GM18907 (cell line): Measurements from ENCODE around the gene ST6GALNAC4.

Experiments used
- ATAC-seq: cut with Tn5 transposase; IDR thresholded peaks from one replicate; pipeline ENCODE4 v1.9.1; 2021; ENCODE audit warnings: mild to moderate bottlenecking, moderate library complexity; ENCODE audit not compliant: unreplicated experiment

Gene ST6GALNAC4

DNA sequence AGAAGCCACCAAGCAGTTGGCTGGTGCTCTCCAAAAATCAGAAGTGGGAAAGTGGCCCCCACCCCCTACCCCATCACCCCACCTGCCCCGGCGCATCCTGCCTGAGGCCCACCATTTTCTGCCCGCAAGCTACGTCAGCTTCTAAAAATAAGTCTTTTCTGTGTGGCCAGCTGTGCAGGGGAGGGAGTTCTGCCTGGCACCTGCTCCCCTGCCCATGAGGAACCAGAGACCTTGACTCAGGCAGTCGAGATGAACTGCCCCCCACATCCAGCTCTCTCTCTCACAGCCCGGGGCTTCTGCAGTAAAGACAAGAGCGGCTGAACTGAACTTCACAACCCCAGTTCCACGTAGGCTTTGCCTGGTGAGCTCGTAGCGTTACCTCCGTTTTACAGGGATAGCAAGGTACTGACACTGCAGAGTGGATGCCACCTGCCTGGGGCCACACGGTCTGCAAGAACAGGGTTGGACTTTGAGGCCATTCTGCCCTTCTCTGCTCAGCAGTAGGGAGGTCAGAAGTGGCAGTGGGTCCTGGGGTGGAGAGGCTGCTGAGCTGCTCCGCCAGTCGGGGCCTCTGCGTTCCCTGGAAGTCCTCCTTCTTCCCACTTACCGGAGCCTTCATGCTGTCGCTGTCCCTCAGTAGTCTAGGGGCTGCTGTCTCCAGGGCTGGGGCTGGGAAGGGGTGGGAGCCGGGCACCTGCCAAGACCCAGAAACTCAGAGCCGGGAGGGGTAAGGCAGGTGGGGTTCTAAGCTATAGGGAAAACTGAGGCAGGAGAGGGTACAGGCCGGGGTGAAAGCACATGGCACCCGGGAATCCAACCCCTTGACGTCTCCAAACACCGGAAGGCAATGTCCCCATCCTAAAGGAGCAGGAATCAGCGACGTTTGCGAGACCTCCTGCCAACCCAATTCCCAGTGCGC, 781 bp downstream of the ST6GALNAC4 start:
- ATAC-seq: peak; percentile 28

DNA sequence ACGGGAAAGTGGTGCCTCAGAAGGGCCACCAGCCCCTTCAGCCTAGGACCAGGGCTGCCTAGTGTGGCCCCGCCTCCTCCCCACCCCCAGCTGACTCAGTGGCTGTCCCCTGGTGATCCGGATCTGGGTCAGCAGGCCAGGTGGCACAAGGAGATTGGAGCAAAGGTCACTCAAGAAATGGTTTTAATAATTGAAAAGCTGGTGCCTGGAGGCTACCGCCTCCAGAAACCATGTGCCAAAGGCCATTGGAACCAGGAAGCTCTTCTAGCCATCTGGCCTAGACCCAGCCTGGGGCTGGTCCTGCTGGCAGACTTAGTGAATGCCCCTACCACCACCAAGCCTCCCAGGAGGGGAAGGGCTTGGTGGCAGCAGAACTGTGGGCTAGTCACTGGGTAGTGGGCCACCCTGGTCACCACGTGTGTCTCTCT, 1.5 kb downstream of the ST6GALNAC4 start:
- peak; percentile 7 for ATAC-seq

DNA sequence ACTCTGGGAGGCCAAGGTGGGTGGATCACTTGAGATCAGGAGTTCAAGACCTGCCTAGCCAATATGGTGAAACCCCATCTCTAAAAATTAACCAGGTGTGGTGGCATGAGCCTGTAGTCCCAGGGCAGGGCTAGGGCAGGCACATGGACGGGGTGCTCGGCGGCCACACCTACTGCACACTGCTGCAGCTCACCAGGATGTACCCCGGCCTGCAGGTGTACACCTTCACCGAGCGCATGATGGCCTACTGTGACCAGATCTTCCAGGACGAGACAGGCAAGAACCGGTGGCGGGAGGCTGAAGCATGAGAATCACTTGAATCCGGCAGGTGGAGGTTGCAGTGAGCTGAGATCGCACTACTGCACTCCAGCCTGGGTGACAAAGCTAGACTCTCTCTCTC, 3.2 kb downstream of the ST6GALNAC4 start:
- ATAC-seq: no peak

- ATAC-seq: no peak
Observed at GRCh38 chr9:127912882-127913281, 4.0 kb downstream of the ST6GALNAC4 start.

DNA sequence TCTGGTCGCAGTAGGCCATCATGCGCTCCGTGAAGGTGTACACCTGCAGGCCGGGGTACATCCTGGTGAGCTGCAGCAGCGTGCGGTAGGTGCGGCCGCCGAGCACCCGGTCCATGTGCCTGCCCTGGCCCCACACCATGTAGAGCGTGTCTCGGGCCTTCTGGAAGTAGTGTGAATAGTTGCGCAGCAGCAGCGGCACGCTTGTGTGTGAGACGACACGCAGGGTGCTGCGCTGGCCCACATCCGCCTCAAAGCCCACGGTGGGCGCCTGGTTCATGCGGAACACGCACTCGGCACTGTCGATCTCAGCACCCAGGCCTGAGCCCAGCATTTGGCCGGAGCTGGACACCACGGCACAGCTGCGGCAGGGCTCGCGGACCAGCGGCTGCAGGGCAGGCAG, 4.5 kb downstream of the ST6GALNAC4 start:
- no peak for ATAC-seq

- no peak for ATAC-seq
Observed at GRCh38 chr9:127910613-127911205, 6.1 kb downstream of the ST6GALNAC4 start.

- no peak for ATAC-seq
Observed at GRCh38 chr9:127909839-127910273, 7.0 kb downstream of the ST6GALNAC4 start.

DNA sequence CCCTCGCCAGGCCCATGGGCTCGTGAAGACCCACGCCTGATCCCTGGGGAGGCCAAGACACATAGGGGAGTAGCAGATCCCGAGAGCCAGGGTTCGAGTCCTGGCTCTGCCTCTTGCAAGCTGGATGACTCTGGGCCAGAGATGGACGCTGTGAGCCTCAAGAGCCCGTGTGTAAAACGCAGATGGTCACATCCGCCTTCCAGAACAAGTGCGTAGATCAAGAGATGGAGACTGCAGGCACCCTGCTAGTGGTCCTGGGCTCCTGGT, 8.2 kb downstream of the ST6GALNAC4 start:
- ATAC-seq: no peak

DNA sequence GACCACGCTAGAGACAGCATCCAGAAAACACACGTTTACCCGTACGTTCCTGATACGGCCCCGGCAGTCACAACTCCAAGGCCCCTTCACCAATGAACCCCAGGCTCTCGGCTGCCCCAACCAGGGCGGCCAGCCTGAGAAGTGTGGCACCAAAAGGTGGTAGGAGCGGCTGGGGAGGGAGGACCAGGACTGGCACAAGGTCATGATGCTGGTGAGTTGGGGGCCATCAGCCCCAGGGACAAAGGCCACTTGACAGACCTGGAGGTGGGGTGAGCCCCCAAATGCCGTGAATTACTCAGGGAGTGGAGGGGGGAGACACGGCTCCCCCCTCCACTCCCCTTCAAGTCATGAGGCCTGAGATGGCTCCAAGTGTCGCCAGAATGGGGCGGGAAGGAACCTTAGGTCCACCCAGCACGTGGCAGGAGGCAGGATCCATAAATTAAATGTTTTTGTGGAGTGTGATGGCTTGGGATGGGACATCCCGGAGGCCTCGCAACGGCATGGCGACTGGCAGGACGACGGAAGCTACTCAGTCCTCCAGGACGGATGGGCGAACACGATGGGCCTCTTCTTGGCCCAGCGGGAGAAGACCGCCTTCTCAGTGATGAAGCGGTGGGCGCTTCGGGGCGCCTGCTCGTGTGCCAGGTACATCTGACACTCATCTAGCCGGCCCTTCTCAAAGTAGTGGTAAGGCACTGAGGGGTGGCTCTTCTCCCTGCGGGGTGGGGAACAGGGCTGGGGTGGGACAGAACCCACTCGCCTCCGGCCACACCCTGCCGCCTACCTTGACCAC, 8.8 kb downstream of the ST6GALNAC4 start:
- no peak for ATAC-seq

DNA sequence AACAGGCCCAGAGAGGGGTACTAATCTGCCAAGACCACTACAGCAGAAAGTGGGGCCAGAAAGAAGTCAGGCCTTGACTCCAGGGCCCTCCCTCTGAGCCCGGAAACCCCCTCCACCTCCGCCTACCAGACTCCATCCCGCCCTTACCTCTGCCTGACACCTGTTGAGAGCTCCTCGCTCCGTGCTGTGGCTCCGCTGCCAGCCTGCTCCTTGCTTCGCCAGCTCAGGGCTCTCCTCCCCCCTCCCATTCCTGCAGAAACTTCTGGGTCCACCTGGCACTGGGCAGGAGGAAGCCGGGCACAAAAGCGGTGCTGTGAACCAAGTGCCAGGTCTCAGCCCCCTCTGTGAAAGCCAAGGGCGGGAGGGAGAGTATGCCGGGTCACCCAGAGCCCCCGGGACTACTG, 11.1 kb downstream of the ST6GALNAC4 start:
- ATAC-seq: peak; percentile 27

DNA sequence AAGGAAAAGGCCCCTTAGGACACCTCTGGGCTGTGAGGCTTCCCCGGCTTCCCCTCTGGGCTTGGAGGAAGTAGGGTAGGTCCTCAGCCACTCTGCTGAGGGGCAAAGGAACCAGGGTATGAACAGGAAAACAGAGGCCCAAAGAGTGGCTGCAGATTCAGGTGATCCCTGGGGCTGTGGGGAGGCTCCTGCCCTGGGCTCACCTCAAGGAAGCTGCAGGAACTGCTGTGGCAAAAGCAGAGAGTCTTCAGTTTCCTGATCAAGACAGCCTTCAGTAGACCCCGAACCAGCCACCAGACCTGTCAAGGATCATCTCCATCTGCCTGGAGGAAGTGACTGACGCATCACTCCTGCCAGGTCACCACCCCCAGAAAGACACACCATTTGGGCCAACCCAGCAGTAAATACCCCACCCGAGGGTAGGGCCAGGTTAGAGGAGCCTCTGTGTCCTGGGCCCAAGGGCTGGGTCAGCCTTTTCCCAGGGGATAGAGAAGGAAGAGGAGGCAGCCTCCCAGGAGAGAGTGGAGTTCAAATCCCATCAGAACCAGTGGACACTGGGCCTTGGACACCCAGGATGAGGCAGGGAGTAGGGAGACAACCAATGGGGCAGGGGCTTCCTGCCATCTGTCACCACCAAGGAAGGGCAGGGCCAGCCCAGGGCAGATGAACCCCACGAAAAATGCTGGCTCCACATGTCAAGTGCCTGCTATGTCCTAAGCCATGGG, 11.7 kb downstream of the ST6GALNAC4 start:
- ATAC-seq: no peak

DNA sequence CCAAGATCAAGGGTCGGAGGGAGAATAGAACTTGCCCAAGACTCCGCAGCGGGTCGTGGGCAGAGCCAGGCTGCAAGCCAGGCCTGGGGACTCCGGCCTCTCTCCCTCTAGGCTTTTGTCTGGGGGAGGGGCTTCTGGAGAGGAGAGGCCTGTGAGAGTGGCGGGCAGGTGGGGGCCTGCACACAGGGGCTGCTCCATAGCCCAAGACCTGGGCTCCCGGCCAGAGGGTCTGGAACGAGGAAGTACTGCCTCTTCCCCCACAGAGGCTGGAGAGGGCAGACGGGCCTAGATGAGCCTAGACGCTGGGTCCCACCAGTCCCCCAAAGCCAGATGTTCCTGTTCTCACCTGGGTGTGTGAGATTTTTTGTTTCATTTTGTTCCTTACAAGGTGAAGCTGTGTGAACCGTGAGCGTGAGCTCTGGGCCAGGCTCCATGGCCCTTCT, 12.3 kb downstream of the ST6GALNAC4 start:
- no peak for ATAC-seq

GRCh38 chr9:127903557-127904475, 13.0 kb downstream of the ST6GALNAC4 start:
- peak; percentile 31 for ATAC-seq

- peak; percentile 43 for ATAC-seq
Observed at GRCh38 chr9:127899128-127899943, 17.5 kb downstream of the ST6GALNAC4 start, which contains the start of gene ST6GALNAC6. Gene ST6GALNAC6, minus strand, starts transcription at chr9:127899603. Its CDS starts 1,622 bp downstream, at chr9:127897981.

GRCh38 chr9:127898433-127899127, 18.3 kb downstream of the ST6GALNAC4 start:
- no peak for ATAC-seq

- ATAC-seq: no peak
Observed at GRCh38 chr9:127897193-127897692, 19.6 kb downstream of the ST6GALNAC4 start.

DNA sequence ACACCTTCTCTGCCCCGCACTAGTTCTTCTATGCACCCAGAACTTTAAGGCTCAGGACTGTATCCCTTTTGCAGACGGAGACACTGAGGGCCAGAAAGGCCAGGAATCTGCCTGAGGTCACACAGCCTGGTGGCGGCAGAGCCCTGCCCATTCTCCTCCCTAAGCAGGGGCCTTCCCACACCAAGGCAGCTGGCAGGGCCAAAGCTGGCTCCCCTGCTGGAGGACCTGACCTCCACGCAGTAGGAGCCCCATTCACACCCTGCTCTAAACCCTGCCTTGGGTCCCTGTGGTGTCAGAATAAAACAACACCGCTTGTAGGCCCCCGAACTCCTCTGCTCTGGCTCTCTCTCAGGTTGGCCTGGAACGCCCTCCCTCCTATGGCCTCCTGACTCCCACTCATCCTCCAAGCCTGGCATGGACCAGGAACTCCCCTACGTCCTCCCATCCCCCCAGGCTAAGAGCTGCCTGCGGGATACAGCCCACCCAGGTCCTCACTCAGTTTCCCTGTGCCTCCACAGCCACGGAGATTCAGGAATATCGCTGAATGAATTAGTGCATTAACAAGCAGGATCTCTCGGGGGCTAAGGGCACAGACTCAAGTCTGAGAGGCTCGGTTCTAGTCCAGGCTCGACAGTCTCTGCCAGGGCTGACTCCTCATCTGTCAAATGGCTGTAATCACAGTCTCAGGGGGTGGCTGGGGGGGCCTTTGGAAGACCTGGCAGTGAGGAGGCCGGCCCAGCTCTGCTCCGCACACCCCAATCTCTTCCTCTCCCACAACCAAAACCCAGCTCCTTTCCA, 20.2 kb downstream of the ST6GALNAC4 start:
- ATAC-seq: no peak
